Measurements from ENCODE around the gene TBCC. TPM values are rescaled to one million over a fixed set of nuclear protein-coding genes. Genes with fewer than 3 reads are reported as not detected.
"Not testable (repeated sequence)": the region's sequence is repeated elsewhere in the genome, so short reads cannot be mapped to it uniquely, and the experiment has no call there.

The TBCC gene
- total RNA-seq, 2 experiments from 2014 or later: 26.7 to 29.1 TPM

DNA sequence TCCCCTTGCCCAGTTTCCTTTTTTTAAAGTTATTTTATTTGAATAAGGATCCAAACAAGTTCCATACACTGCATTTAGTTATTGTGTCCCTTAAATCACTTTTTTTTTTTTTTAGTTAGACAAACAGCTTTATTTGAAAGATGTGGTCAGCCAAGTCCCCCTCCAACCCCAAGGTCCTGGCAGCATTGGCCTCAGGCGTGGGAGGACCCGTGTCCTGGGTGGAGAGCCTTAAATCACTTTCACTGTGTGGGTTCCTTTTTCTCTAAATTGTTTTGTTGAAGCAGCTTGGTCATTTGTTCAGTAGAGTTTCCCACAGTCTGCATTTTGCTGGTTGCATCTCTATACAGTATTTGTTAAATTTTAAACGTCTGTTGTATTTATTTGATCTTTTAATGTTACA is 5.2 kb upstream of the TBCC start:
- DNase-seq (no peak), ATAC-seq (no peak)
- H3K27ac Mint-ChIP-seq: no peak overlapping the region
- H3K4me1 Mint-ChIP-seq (ENCODE audit: low read depth): peaks cover 17% of the 10 kb centered on the region
- H3K36me3 Mint-ChIP-seq (ENCODE audit: low read depth): peaks cover 17% of the 10 kb centered on the region
- H3K9me3 Mint-ChIP-seq (ENCODE audit: insufficient read depth): no peaks in the 10 kb centered on the region
- ChIA-PET CTCF (no interaction called here), POLR2A (interaction anchor here (7.7 kb wide), 1 partner anchor 30 kb away, joined by 181 read pairs; the partner anchor contains the start of gene BICRAL)
- no peaks in the 10 kb centered on the region for H3K27me3 Mint-ChIP-seq (ENCODE audit: low read depth)
- no peak overlapping the region for H3K4me3 Mint-ChIP-seq

- H3K4me1 Mint-ChIP-seq (ENCODE audit: low read depth): peaks cover 31% of the 10 kb centered on the region
- H3K27me3 Mint-ChIP-seq (ENCODE audit: low read depth): no peaks in the 10 kb centered on the region
- peaks cover 29% of the 10 kb centered on the region for H3K36me3 Mint-ChIP-seq (ENCODE audit: low read depth)
- no peak for ATAC-seq
- ChIA-PET POLR2A (interaction anchor here (4.0 to 7.7 kb wide), 3 partner anchors 23 to 132 kb away, joined by 48 to 181 read pairs (median 175); partner anchors contain the start of genes BICRAL and RPL7L1), CTCF (interaction anchor here (0.7 to 5.4 kb wide), 10 partner anchors 13 to 132 kb away, joined by 3 to 32 read pairs (median 4); partner anchors contain the start of gene RPL7L1)
- peak overlapping the region; percentile 100 for H3K27ac Mint-ChIP-seq
- peak overlapping the region; percentile 100 for H3K4me3 Mint-ChIP-seq
- DNase-seq: no peak
- H3K9me3 Mint-ChIP-seq (ENCODE audit: insufficient read depth): no peaks in the 10 kb centered on the region
These were observed 2.4 kb upstream of the TBCC start for GRCh38 chr6:42748203-42748898.

DNA sequence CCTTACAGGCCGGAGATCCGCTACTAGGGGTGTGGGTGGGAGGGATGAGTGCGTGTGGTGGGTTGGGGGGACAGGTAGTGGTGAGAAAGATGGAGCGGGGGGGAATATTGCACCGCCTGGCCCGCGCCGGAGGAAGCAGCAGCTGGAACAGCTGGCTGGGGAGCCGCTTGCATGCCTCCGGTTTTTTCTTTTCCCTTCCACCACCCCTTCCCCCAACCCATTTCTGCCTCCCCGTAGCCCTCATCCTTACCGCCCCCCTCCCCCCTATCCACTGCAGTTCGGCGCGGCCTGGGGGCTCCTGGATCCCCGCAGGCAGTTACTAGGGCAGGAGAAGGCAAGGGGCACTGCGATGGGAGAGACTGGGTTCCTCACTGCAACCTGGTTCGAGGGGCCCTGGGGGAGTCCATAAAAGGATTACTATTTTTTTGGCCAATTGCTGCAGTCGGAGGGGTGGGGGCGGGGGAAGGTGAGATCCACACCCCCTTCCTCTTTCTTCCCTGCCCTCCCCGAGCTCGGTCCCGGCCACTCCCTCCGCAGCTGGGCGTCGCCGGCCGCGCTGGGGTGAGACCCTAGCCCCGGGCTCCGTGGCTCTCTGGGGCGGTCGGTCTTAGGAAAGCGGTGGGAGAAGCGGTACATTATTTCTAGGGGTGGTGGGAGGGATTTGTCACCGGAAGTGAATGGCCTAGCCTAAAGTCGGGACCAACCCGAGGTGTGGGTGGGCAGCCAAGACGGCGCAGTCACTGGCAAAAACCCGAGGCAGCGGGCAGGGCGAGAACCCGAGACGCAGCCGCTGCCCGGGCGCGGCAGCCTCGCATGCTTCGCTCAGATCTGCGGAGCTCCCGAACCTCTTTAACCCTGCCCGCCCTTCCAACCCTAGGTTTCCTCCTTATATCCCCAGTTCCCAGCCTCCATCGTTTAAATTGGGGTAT is 824 bp upstream of the TBCC start:
- ATAC-seq: peak; percentile 59
- Mint-ChIP-seq H3K36me3 (ENCODE audit: low read depth) (peaks cover 29% of the 10 kb centered on the region), H3K27me3 (ENCODE audit: low read depth) (no peaks in the 10 kb centered on the region), H3K9me3 (ENCODE audit: insufficient read depth) (no peaks in the 10 kb centered on the region), H3K4me1 (ENCODE audit: low read depth) (peaks cover 35% of the 10 kb centered on the region), H3K27ac (peak overlapping the region; percentile 100), H3K4me3 (peak overlapping the region; percentile 100)
- CTCF ChIA-PET: interaction anchor here (0.7 to 5.4 kb wide), 8 partner anchors 12 to 184 kb away, joined by 3 to 32 read pairs (median 11); partner anchors contain the start of gene RPL7L1
- POLR2A ChIA-PET: interaction anchor here (0.6 to 7.7 kb wide), 29 partner anchors 8 to 438 kb away, joined by 3 to 181 read pairs (median 4); partner anchors contain the start of genes BICRAL, CNPY3, CUL7 and RPL7L1
- DNase-seq: peak; percentile 88

DNA sequence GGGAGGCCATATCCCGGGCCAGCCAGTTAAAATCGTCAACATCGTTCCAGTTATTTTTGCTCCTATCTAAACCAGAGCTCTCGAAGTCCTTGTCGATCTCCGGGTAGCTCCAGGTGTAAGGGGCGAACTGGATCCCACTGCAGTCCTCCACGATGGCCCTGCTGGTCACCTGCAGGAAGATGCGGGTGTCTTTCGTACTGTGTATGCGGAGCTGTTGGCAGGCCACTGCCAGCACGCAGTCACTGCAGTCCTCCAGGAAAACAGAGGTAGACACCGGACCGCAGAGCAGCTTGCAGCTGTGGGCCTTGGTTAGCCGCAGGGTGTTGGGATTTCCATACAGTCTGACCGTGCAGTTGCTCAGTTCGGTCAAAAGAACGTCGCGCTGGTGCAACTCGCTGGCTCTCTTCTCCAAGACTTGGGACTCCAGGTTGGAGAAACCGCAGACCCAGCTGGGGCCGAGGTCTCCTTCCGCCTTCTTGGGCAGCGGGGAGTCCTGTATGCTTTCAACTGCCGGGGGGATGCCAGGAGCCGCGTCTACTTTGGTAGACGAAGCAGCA is 742 bp downstream of the TBCC start:
- Mint-ChIP-seq H3K4me3 (peak overlapping the region; percentile 100), H3K27ac (peak overlapping the region; percentile 100), H3K36me3 (ENCODE audit: low read depth) (peaks cover 24% of the 10 kb centered on the region), H3K27me3 (ENCODE audit: low read depth) (peaks cover 2% of the 10 kb centered on the region), H3K4me1 (ENCODE audit: low read depth) (peaks cover 35% of the 10 kb centered on the region), H3K9me3 (ENCODE audit: insufficient read depth) (no peaks in the 10 kb centered on the region)
- POLR2A ChIA-PET: interaction anchor here (0.9 to 7.7 kb wide), 18 partner anchors 9 to 189 kb away, joined by 3 to 181 read pairs (median 10); partner anchors contain the start of genes BICRAL, CNPY3, RPL7L1 and UBR2
- CTCF ChIA-PET: interaction anchor here (1.1 to 5.4 kb wide), 10 partner anchors 11 to 155 kb away, joined by 3 to 32 read pairs (median 6); partner anchors contain the start of gene RPL7L1
- DNase-seq: peak; percentile 55
- ATAC-seq: no peak

- ChIA-PET CTCF (interaction anchor here (1.1 to 5.4 kb wide), 6 partner anchors 10 to 82 kb away, joined by 3 to 32 read pairs (median 11); no protein-coding TSS in a partner anchor), POLR2A (interaction anchor here (0.6 to 7.7 kb wide), 10 partner anchors 14 to 146 kb away, joined by 3 to 181 read pairs (median 18); partner anchors contain the start of genes BICRAL and RPL7L1)
- Mint-ChIP-seq H3K4me3 (peak overlapping the region; percentile 100), H3K9me3 (ENCODE audit: insufficient read depth) (no peaks in the 10 kb centered on the region), H3K4me1 (ENCODE audit: low read depth) (peaks cover 35% of the 10 kb centered on the region), H3K27ac (no peak overlapping the region), H3K36me3 (ENCODE audit: low read depth) (peaks cover 23% of the 10 kb centered on the region), H3K27me3 (ENCODE audit: low read depth) (peaks cover 2% of the 10 kb centered on the region)
- no peak for DNase-seq
- ATAC-seq: no peak
These were observed 1.5 kb downstream of the TBCC start for GRCh38 chr6:42744351-42744893.

GRCh38 chr6:42742116-42742894 is 3.6 kb downstream of the TBCC start:
- Mint-ChIP-seq H3K27me3 (ENCODE audit: low read depth) (peaks cover 13% of the 10 kb centered on the region), H3K27ac (no peak overlapping the region), H3K36me3 (ENCODE audit: low read depth) (peaks cover 16% of the 10 kb centered on the region), H3K4me1 (ENCODE audit: low read depth) (peaks cover 18% of the 10 kb centered on the region), H3K4me3 (no peak overlapping the region), H3K9me3 (ENCODE audit: insufficient read depth) (no peaks in the 10 kb centered on the region)
- CTCF ChIA-PET: interaction anchor here (1.1 to 4.9 kb wide), 6 partner anchors 11 to 139 kb away, joined by 3 to 24 read pairs (median 4); no protein-coding TSS in a partner anchor
- ATAC-seq: no peak
- POLR2A ChIA-PET: interaction anchor here (0.6 to 7.6 kb wide), 3 partner anchors 30 to 137 kb away, joined by 3 to 175 read pairs (median 4); partner anchors contain the start of gene RPL7L1
- DNase-seq: no peak

DNA sequence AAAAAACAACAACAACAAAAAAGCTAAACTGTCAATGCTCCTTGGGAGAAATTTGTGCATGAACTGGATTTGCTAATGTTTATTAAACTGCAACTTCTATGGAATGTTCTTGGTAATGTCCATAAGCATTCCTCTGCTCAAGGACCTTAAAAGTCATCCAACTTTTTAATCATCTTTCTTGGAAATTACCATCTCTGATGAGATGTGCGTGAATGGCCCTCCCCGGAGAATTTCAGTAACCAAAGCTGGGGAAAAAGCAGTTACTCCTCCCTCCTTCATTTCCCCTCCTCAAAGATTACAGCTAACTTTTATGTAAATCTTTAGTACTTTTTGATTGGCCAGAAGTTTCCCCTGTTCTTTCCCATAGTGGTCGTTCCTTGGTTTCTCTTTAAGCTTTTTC is 5.2 kb downstream of the TBCC start:
- CTCF ChIA-PET: interaction anchor here (3.2 to 4.9 kb wide), 2 partner anchors 14 to 79 kb away, joined by 8 to 24 read pairs; no protein-coding TSS in a partner anchor
- H3K27me3 Mint-ChIP-seq (ENCODE audit: low read depth): peaks cover 14% of the 10 kb centered on the region
- H3K36me3 Mint-ChIP-seq (ENCODE audit: low read depth): peaks cover 13% of the 10 kb centered on the region
- no peaks in the 10 kb centered on the region for H3K9me3 Mint-ChIP-seq (ENCODE audit: insufficient read depth)
- DNase-seq (no peak), ATAC-seq (no peak)
- no peak overlapping the region for H3K4me3 Mint-ChIP-seq
- peaks cover 17% of the 10 kb centered on the region for H3K4me1 Mint-ChIP-seq (ENCODE audit: low read depth)
- H3K27ac Mint-ChIP-seq: no peak overlapping the region
- POLR2A ChIA-PET: no interaction called here

GRCh38 chr6:42735976-42736375 is 9.9 kb downstream of the TBCC start:
- Mint-ChIP-seq H3K36me3 (ENCODE audit: low read depth) (no peaks in the 10 kb centered on the region), H3K27me3 (ENCODE audit: low read depth) (peaks cover 14% of the 10 kb centered on the region), H3K4me3 (no peak overlapping the region), H3K9me3 (ENCODE audit: insufficient read depth) (no peaks in the 10 kb centered on the region), H3K4me1 (ENCODE audit: low read depth) (no peaks in the 10 kb centered on the region), H3K27ac (no peak overlapping the region)
- ChIA-PET CTCF (interaction anchor here (1.0 to 1.3 kb wide), 2 partner anchors 10 to 74 kb away, joined by 3 to 8 read pairs; no protein-coding TSS in a partner anchor), POLR2A (interaction anchor here (1.0 kb wide), 1 partner anchor 10 kb away, joined by 4 read pairs; the partner anchor contains the start of gene TBCC)
- DNase-seq (no peak), ATAC-seq (no peak)

- POLR2A ChIA-PET, H3K27ac Mint-ChIP-seq: not testable (repeated sequence)
These were observed 11.9 kb downstream of the TBCC start for GRCh38 chr6:42733867-42734481.

DNA sequence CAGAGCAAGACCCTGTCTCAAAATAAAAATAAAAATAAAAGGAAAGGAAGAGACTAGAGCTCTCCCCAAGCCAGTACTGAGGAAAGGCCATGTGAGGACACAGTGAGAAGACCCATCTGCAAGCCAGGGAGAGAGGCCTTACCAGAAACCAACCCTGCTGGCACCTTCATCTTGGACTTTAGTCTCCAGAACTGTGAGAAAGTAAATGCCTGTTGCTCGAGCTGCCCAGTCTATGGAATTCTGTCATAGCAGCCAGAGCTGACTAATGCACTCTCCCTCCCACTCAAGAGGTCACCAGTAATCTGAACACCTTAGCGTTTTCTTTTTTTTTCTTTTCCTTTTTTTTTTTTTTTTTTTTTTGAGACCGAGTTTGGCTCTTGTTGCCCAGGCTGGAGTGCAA is 16.2 kb downstream of the TBCC start:
- ATAC-seq (no peak), DNase-seq (no peak)
- no peaks in the 10 kb centered on the region for H3K36me3 Mint-ChIP-seq (ENCODE audit: low read depth)
- ChIA-PET POLR2A (interaction anchor here (0.9 to 4.0 kb wide), 2 partner anchors 16 to 150 kb away, joined by 4 to 17 read pairs; partner anchors contain the start of genes RPL7L1 and TBCC), CTCF (interaction anchor here (0.6 to 7.6 kb wide), 7 partner anchors 16 to 414 kb away, joined by 3 to 135 read pairs (median 3); partner anchors contain the start of gene TBCC)
- H3K9me3 Mint-ChIP-seq (ENCODE audit: insufficient read depth): no peaks in the 10 kb centered on the region
- H3K4me1 Mint-ChIP-seq (ENCODE audit: low read depth): peaks cover 19% of the 10 kb centered on the region
- H3K4me3 Mint-ChIP-seq: no peak overlapping the region
- H3K27me3 Mint-ChIP-seq (ENCODE audit: low read depth): no peaks in the 10 kb centered on the region
- no peak overlapping the region for H3K27ac Mint-ChIP-seq

More at GRCh38 chr6:42733867-42734481, 11.9 kb downstream of the TBCC start:
- not testable (repeated sequence) for H3K9me3 Mint-ChIP-seq (ENCODE audit: insufficient read depth); H3K27me3 Mint-ChIP-seq (ENCODE audit: low read depth); DNase-seq; H3K4me1 Mint-ChIP-seq (ENCODE audit: low read depth); ATAC-seq; H3K4me3 Mint-ChIP-seq; H3K36me3 Mint-ChIP-seq (ENCODE audit: low read depth)
- CTCF ChIA-PET: interaction anchor here (1.3 kb wide), 1 partner anchor 12 kb away, joined by 6 read pairs; the partner anchor contains the start of gene TBCC

Data from activated CD8-positive, alpha-beta T cell treated with anti-CD3 and anti-CD28 coated beads, Interleukin-2, amount 10 ng/mL, durations not matched to agents 7 days and 5 days (primary cell).